ENCODE results near the gene ACTL7B.

ACTL7B gene

DNA sequence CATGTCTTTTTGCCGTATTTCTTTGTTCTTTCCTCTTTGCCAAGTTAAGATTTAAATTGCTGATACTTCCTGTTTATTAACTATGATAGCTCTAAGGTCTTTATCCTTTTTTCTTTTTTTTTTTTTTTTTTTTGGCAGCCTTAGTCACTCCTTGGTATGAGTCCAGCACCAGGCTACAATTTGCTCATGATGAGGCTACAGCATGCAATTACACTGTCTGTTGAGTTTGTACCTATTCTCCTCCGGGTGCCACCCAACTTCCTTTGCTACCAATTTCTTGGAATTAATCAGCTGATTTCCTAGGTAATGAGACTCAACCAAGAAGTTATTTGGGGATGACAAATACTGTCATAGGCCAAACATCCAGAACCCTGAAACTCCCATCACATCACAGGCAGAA lies 25.5 kb downstream of the ACTL7B start:
- Histone ChIP-seq H3K9me3 (ENCODE audit: insufficient read depth, low read length, severe bottlenecking) (no peaks in the 10 kb centered on the region), H3K4me1 (ENCODE audit: insufficient read depth, low read length) (no peaks in the 10 kb centered on the region), H3K36me3 (ENCODE audit: insufficient read depth, low read length) (no peaks in the 10 kb centered on the region), H4K20me1 (ENCODE audit: insufficient read depth, low read length) (no peaks in the 10 kb centered on the region), H3K9ac (ENCODE audit: low read depth, low read length) (no peak overlapping the region), H3K27ac (ENCODE audit: low read length) (no peak overlapping the region), H2AFZ (ENCODE audit: low read depth, low read length) (no peak overlapping the region), H3K4me2 (ENCODE audit: insufficient read depth, low read length) (no peak overlapping the region), H3K4me3 (ENCODE audit: low read depth in 1 of 2, low read length in 2 of 2) (no peak overlapping the region), H3K79me2 (ENCODE audit: insufficient read depth, low read length) (no peaks in the 10 kb centered on the region), H3K27me3 (ENCODE audit: insufficient read depth, low read length, poor library complexity) (no peaks in the 10 kb centered on the region)
- no peak for TF ChIP-seq EZH2 (IDR thresholded peaks at IDR 0.05; ENCODE audit: borderline replicate concordance, low read depth, low read length, severe bottlenecking)
- TF ChIP-seq, protein P1, sequence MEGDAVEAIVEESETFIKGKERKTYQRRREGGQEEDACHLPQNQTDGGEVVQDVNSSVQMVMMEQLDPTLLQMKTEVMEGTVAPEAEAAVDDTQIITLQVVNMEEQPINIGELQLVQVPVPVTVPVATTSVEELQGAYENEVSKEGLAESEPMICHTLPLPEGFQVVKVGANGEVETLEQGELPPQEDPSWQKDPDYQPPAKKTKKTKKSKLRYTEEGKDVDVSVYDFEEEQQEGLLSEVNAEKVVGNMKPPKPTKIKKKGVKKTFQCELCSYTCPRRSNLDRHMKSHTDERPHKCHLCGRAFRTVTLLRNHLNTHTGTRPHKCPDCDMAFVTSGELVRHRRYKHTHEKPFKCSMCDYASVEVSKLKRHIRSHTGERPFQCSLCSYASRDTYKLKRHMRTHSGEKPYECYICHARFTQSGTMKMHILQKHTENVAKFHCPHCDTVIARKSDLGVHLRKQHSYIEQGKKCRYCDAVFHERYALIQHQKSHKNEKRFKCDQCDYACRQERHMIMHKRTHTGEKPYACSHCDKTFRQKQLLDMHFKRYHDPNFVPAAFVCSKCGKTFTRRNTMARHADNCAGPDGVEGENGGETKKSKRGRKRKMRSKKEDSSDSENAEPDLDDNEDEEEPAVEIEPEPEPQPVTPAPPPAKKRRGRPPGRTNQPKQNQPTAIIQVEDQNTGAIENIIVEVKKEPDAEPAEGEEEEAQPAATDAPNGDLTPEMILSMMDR (IDR thresholded peaks at IDR 0.05; ENCODE audit: borderline replicate concordance, extremely low read depth, low read length, poor library complexity, severe bottlenecking) = no peak
- ATAC-seq (ENCODE audit: insufficient read depth, low read depth) = no peak
- DNase-seq = no peak

DNA sequence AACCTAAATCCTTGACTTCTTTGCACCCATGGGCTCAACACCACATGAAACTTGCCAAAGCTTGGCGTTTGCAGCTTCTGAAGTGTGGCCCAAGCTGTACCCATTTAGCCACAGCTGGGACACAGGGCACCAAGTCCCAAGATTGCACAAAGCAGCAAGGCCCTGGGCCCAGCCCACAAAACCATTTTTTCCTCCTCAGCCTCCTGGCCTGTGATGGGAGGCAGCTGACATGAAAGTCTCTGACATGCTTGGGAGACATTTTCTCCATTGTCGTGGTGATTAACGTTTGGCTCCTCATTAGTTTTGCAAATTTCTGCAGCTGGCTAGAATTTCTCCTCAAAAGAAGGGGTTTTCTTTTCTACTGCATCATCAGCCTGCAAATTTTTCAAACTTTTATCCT lies 32.0 kb downstream of the ACTL7B start:
- DNase-seq = no peak
- TF ChIP-seq EZH2 (IDR thresholded peaks at IDR 0.05; ENCODE audit: borderline replicate concordance, low read depth, low read length, severe bottlenecking) = no peak
- TF ChIP-seq, protein P1 (IDR thresholded peaks at IDR 0.05; ENCODE audit: borderline replicate concordance, extremely low read depth, low read length, poor library complexity, severe bottlenecking) = no peak
- no peaks in the 10 kb centered on the region for H3K79me2 ChIP-seq (ENCODE audit: insufficient read depth, low read length)
- no peak for ATAC-seq (ENCODE audit: insufficient read depth, low read depth)
- no peaks in the 10 kb centered on the region for H4K20me1 ChIP-seq (ENCODE audit: insufficient read depth, low read length)
- no peak overlapping the region for H3K4me3 ChIP-seq (ENCODE audit: low read depth in 1 of 2, low read length in 2 of 2)
- no peak overlapping the region for H3K9ac ChIP-seq (ENCODE audit: low read depth, low read length)
- no peaks in the 10 kb centered on the region for H3K27me3 ChIP-seq (ENCODE audit: insufficient read depth, low read length, poor library complexity)
- H3K27ac ChIP-seq (ENCODE audit: low read length) = no peak overlapping the region
- no peak overlapping the region for H3K4me2 ChIP-seq (ENCODE audit: insufficient read depth, low read length)
- no peaks in the 10 kb centered on the region for H3K9me3 ChIP-seq (ENCODE audit: insufficient read depth, low read length, severe bottlenecking)
- no peaks in the 10 kb centered on the region for H3K36me3 ChIP-seq (ENCODE audit: insufficient read depth, low read length)
- no peak overlapping the region for H2AFZ ChIP-seq (ENCODE audit: low read depth, low read length)
- no peaks in the 10 kb centered on the region for H3K4me1 ChIP-seq (ENCODE audit: insufficient read depth, low read length)

DNA sequence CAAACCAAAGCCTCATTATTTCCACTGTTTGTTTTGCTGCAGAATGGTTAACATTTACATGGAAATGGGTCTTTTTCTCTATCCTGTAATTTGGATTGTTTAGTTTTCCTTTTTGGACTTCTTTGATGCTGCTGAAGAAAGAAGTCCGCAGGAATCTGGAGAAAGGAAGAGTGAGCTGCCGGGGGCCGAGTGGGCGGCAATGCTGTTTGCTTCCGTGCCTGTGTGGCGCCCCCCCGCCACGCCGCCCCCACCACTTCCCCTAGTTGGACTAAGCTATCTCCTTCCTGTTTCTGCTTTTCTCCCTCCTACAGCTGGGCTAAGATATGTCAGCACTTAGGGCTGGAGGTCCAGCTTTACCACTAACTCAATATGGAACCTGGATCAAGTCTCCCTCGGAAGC lies 39.7 kb downstream of the ACTL7B start:
- Histone ChIP-seq H3K27me3 (ENCODE audit: insufficient read depth, low read length, poor library complexity) (no peaks in the 10 kb centered on the region), H4K20me1 (ENCODE audit: insufficient read depth, low read length) (no peaks in the 10 kb centered on the region), H3K27ac (ENCODE audit: low read length) (no peak overlapping the region), H3K9ac (ENCODE audit: low read depth, low read length) (no peak overlapping the region), H2AFZ (ENCODE audit: low read depth, low read length) (no peak overlapping the region), H3K36me3 (ENCODE audit: insufficient read depth, low read length) (no peaks in the 10 kb centered on the region), H3K79me2 (ENCODE audit: insufficient read depth, low read length) (no peaks in the 10 kb centered on the region), H3K4me1 (ENCODE audit: insufficient read depth, low read length) (no peaks in the 10 kb centered on the region), H3K4me3 (ENCODE audit: low read depth in 1 of 2, low read length in 2 of 2) (no peak overlapping the region), H3K9me3 (ENCODE audit: insufficient read depth, low read length, severe bottlenecking) (no peaks in the 10 kb centered on the region), H3K4me2 (ENCODE audit: insufficient read depth, low read length) (no peak overlapping the region)
- no peak for TF ChIP-seq EZH2 (IDR thresholded peaks at IDR 0.05; ENCODE audit: borderline replicate concordance, low read depth, low read length, severe bottlenecking)
- TF ChIP-seq, protein P1 (IDR thresholded peaks at IDR 0.05; ENCODE audit: borderline replicate concordance, extremely low read depth, low read length, poor library complexity, severe bottlenecking) = no peak
- ATAC-seq (ENCODE audit: insufficient read depth, low read depth) (no peak), DNase-seq (no peak)

DNA sequence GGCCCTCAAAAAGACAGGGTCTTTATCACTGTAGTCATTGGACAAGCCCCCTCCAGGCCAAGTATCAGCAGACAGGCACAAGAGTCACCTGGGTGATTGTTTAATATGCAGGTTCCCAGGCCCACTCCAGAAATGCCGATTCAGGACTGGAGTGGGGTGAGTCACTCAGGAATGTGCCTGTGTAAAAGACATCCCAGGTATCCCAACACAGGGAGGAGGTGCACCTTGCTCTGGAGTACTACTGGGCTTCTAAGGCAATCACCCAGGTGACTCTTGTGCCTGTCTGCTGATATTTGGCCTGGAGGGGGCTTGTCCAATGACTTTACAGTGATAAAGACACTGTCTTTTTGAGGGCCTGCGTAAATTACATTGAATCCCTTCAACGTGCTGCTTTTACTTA lies 40.6 kb downstream of the ACTL7B start:
- H2AFZ ChIP-seq (ENCODE audit: low read depth, low read length) = no peak overlapping the region
- H3K27ac ChIP-seq (ENCODE audit: low read length) = no peak overlapping the region
- ATAC-seq (ENCODE audit: insufficient read depth, low read depth) (no peak), DNase-seq (no peak)
- H3K4me1 ChIP-seq (ENCODE audit: insufficient read depth, low read length) = no peaks in the 10 kb centered on the region
- no peaks in the 10 kb centered on the region for H3K9me3 ChIP-seq (ENCODE audit: insufficient read depth, low read length, severe bottlenecking)
- H3K4me3 ChIP-seq (ENCODE audit: low read depth in 1 of 2, low read length in 2 of 2) = no peak overlapping the region
- no peaks in the 10 kb centered on the region for H4K20me1 ChIP-seq (ENCODE audit: insufficient read depth, low read length)
- H3K27me3 ChIP-seq (ENCODE audit: insufficient read depth, low read length, poor library complexity) = no peaks in the 10 kb centered on the region
- TF ChIP-seq EZH2 (IDR thresholded peaks at IDR 0.05; ENCODE audit: borderline replicate concordance, low read depth, low read length, severe bottlenecking) = no peak
- TF ChIP-seq, protein P1 (IDR thresholded peaks at IDR 0.05; ENCODE audit: borderline replicate concordance, extremely low read depth, low read length, poor library complexity, severe bottlenecking) = no peak
- no peak overlapping the region for H3K9ac ChIP-seq (ENCODE audit: low read depth, low read length)
- H3K79me2 ChIP-seq (ENCODE audit: insufficient read depth, low read length) = no peaks in the 10 kb centered on the region
- no peak overlapping the region for H3K4me2 ChIP-seq (ENCODE audit: insufficient read depth, low read length)
- no peaks in the 10 kb centered on the region for H3K36me3 ChIP-seq (ENCODE audit: insufficient read depth, low read length)
